IPS-18c (cell line): ENCODE data around the gene ZFHX3.

Source experiments
- H3K4me3 ChIP-seq: 2 replicates; pipeline ENCODE4 v1.7.0; 2013; ENCODE audit warnings: low read depth, mild to moderate bottlenecking, low read length, moderate library complexity; ENCODE audit not compliant: insufficient read depth
- H3K9me3 ChIP-seq: one replicate; pipeline ENCODE4 v1.6.1; 2013; ENCODE audit warnings: mild to moderate bottlenecking, low read length, moderate library complexity; ENCODE audit not compliant: control insufficient read depth, insufficient read depth

Gene ZFHX3

GRCh38 chr16:73060892-73061490 is 13.1 kb upstream of the ZFHX3 start:
- Histone ChIP-seq H3K4me3 (no peak overlapping the region), H3K9me3 (no peaks in the 10 kb centered on the region)

- Histone ChIP-seq H3K9me3 (no peaks in the 10 kb centered on the region), H3K4me3 (no peak overlapping the region)
These were observed 12.1 kb upstream of the ZFHX3 start for GRCh38 chr16:73059779-73060615.

- Histone ChIP-seq H3K9me3 (no peaks in the 10 kb centered on the region), H3K4me3 (peak overlapping the region; percentile 46; the same call in 1 of the 2 replicates)
These were observed 10.9 kb upstream of the ZFHX3 start for GRCh38 chr16:73058616-73059409.

GRCh38 chr16:73058221-73058615 is 10.3 kb upstream of the ZFHX3 start:
- H3K9me3 ChIP-seq, result no peaks in the 10 kb centered on the region
- H3K4me3 ChIP-seq, result peak overlapping the region; percentile 46; the same call in 1 of the 2 replicates

DNA sequence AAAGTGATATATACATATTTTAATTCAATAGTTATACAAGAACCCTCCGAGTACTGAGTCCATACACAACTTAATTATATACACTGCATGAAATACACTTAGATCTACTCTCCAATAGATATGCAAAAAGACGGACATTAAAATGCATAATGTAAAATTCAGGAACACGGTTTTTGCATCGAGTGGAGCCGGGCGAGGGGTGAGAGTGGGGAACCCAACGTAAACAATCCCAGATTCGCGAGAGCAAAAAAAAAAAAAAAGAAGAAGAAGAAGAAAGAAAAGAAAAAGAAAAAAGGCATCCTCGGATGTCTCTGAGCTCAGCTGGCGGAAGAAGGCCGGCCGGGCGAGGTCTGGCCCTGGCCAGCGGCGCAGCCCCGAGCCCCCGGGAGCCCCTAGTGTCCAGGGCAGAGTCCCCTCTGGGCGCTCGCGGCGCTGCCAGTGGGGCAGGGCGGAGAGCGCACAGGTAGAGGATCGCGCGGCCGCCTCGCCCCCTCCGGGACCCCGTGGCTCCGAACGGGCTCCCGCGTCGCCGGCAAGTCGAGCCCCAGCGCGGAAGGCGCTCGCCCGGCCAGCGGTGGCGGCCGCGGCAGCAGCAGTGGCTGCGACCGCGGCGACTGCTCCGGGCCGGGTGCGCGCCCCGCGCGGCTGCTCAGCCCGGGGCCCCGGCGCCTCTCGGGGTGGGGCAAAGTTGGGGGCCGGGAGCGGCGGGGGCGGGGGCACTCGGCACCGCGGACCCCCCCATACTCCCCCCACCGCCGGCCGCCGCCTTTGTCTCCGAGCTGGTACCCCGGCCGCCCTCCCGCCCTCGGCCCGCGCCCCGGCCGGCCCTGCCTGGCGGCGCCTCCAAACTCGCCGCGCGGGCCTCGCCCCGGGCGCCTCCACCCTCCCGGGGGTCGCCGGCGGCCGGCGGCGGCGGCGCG is 9.6 kb upstream of the ZFHX3 start:
- no peaks in the 10 kb centered on the region for H3K9me3 ChIP-seq
- peak overlapping the region; percentile 46 for H3K4me3 ChIP-seq

GRCh38 chr16:73056921-73057290 is 9.0 kb upstream of the ZFHX3 start:
- peak overlapping the region; percentile 46; the same call in 1 of the 2 replicates for H3K4me3 ChIP-seq

DNA sequence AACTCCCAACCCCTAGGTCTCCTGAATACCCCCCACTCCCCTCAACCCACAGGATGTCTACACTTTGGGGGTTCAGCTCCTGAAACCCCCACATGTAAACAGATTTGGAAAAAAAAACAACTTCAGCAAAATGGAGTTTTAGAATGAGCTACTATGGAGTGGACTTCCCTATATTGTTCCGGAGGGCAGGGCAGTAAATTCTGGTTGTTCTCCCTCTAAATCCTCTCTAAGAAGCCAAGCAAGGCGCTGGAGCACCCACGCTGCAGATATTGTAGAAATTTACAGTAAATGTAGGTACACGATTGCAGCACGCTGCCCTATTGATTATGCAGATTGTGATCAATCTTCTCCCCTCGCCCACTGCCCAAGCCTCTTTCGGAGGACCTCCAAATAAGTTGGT is 8.5 kb upstream of the ZFHX3 start:
- Histone ChIP-seq H3K4me3 (no peak overlapping the region), H3K9me3 (no peaks in the 10 kb centered on the region)

More at GRCh38 chr16:73056921-73057290, 9.0 kb upstream of the ZFHX3 start:
- H3K9me3 ChIP-seq, result no peaks in the 10 kb centered on the region

GRCh38 chr16:73054813-73055482 is 7.0 kb upstream of the ZFHX3 start:
- Histone ChIP-seq H3K9me3 (no peaks in the 10 kb centered on the region), H3K4me3 (peak overlapping the region; percentile 9; the same call in 1 of the 2 replicates)

- no peak overlapping the region for H3K4me3 ChIP-seq
- no peaks in the 10 kb centered on the region for H3K9me3 ChIP-seq
These were observed 6.5 kb upstream of the ZFHX3 start for GRCh38 chr16:73054498-73054812.

DNA sequence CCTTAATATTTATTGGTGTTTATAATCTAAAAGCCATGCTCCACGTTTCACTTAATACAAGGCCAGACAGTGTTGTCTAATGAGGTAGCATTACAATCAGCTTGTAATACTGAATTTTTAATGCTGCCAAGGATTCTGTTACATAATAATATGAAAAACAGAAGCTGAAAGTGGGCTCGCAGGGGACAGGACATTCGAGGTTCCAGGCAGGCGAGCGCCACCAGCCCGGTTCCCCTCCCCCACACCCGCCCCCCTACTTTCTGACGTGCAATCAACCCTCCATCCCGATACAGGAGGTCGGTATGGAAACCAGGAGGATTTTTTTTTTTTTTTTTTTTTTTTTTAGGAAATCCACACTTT is 6.2 kb upstream of the ZFHX3 start:
- Histone ChIP-seq H3K4me3 (no peak overlapping the region), H3K9me3 (no peaks in the 10 kb centered on the region)

DNA sequence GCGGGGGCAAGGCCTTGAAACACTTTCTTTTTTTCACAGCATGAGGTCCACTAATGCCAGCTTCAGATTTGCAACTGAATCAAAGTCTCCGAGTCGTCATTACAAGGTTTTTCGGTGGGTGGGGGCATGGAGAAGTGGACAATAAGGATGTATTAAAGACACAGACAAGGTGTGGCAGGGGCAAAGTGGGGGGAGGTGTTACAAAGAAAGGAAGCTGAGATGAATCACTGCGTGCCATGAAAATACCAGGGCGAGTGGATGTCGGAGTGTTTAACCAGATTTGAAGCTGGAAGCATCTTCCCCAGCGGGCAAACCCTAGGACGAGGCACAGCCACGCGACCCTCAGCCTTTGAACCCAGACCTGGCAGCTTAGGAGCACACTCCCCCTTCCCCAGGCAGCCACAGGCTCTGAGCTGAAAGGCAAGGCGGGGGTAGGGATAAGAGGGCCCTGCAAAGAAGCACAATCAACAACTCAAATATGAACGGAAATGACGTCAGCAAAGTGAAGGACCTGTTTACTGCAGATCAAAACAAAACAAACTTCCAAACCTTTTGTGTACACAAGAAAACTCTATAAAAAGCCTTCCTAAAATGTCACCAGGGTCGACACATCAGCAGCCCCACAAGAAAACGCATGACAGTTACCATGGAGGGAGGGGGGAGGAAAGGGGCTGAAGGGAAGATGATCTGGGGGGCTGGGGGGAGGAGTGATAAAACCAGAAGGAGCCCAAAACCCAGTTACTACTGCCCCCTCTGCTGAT is 5.6 kb upstream of the ZFHX3 start:
- peak overlapping the region; percentile 16; the same call in 1 of the 2 replicates for H3K4me3 ChIP-seq
- no peaks in the 10 kb centered on the region for H3K9me3 ChIP-seq

- Histone ChIP-seq H3K4me3 (no peak overlapping the region; the same call in 1 of the 2 replicates), H3K9me3 (no peaks in the 10 kb centered on the region)
These were observed 5.1 kb upstream of the ZFHX3 start for GRCh38 chr16:73053038-73053363.

DNA sequence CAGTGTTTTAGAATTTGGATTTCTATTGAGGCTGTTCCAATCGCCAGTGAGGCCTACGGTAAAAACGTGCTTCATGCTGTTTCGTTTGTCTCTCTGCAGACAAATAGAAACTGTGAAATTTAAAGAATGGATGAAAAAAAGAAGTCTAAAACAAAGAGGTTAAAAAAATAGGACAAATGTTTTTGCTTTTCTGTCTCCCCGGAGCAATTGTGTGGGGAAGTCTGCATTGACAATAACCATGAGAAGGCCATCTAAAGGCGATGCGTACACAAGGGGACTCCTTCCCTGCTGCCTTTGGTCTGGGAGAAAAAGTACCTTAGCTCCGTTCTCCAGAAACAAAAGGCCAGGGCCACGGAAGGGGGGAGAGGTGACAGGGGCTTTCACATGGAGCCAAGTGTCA is 4.6 kb upstream of the ZFHX3 start:
- no peaks in the 10 kb centered on the region for H3K9me3 ChIP-seq
- no peak overlapping the region for H3K4me3 ChIP-seq

DNA sequence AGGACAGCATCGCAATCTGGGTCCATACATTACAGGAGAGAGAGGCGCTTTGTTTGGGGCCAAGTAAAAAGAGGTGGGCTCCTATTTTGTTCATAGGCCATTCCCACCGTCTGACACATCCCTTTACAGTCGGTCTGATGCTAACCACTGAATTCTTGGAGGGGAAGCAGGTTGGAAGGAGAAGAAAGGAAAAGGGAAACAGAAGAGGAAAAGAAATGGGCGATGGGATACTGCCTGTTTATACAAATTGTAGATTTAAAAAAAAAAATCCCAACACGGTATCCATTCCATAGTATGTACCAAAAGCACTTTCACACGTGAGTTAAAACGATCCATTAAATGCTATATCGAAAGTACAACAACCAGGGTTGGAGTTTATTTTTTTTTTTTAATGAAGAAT is 4.0 kb upstream of the ZFHX3 start:
- Histone ChIP-seq H3K9me3 (no peaks in the 10 kb centered on the region), H3K4me3 (no peak overlapping the region)

DNA sequence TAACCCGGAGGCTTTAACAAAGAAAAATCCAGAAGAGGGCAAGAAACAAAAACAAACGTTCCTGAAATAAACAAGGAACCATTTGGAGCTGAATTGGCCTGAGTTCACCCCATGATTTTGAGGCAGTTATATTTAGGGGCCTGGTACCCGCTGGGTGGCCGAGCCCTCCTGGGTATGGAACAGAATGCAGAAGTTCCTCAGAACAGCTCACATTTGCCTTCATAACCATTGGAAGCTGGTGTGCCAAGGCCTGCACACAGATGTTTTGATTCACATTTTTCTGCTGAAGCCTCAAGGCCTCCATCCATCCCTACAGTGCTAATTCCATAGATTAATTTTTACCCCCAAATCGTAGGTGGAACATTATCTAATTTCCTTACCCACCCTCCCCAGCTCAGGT is 3.3 kb upstream of the ZFHX3 start:
- H3K4me3 ChIP-seq, result no peak overlapping the region
- H3K9me3 ChIP-seq, result no peaks in the 10 kb centered on the region
